Measurements from ENCODE around the gene SCFD2.
"Not testable (repeated sequence)": the region's sequence is repeated elsewhere in the genome, so short reads cannot be mapped to it uniquely, and the experiment has no call there.

SCFD2 gene

GRCh38 chr4:53365486-53366300, at the start of gene SCFD2:
Gene SCFD2, minus strand, starts transcription at chr4:53366061.
- Histone ChIP-seq H3K27me3 (replicated peaks; ENCODE audit: control insufficient read depth, insufficient read depth, low read length) (no peaks in the 10 kb centered on the region), H3K4me3 (replicated peaks; ENCODE audit: low read depth, low read length) (peak within 1 kb of the TSS; percentile 99), H3K36me3 (ENCODE audit: control insufficient read depth, insufficient read depth, low read length) (no peaks in the 10 kb centered on the region)
- peak; percentile 87 for DNase-seq (ENCODE audit: extremely low read depth, insufficient read length)
- TF ChIP-seq CTCF (IDR thresholded peaks at IDR 0.05; ENCODE audit: insufficient read depth, low read length, poor library complexity, severe bottlenecking) = no peak

GRCh38 chr4:53409479-53409878, 43.6 kb upstream of the SCFD2 start:
- not testable (repeated sequence) for H3K36me3 ChIP-seq (ENCODE audit: control insufficient read depth, insufficient read depth, low read length); H3K4me3 ChIP-seq (replicated peaks; ENCODE audit: low read depth, low read length); H3K27me3 ChIP-seq (replicated peaks; ENCODE audit: control insufficient read depth, insufficient read depth, low read length); DNase-seq (ENCODE audit: extremely low read depth, insufficient read length)

GRCh38 chr4:53380221-53380620, 14.4 kb upstream of the SCFD2 start:
- Histone ChIP-seq H3K27me3 (replicated peaks; ENCODE audit: control insufficient read depth, insufficient read depth, low read length) (no peaks in the 10 kb centered on the region), H3K36me3 (ENCODE audit: control insufficient read depth, insufficient read depth, low read length) (peaks cover 1% of the 10 kb centered on the region), H3K4me3 (replicated peaks; ENCODE audit: low read depth, low read length) (no peak overlapping the region)
- no peak for TF ChIP-seq CTCF (IDR thresholded peaks at IDR 0.05; ENCODE audit: insufficient read depth, low read length, poor library complexity, severe bottlenecking)
- no peak for DNase-seq (ENCODE audit: extremely low read depth, insufficient read length)

- no peak for DNase-seq (ENCODE audit: extremely low read depth, insufficient read length)
- Histone ChIP-seq H3K27me3 (replicated peaks; ENCODE audit: control insufficient read depth, insufficient read depth, low read length) (no peaks in the 10 kb centered on the region), H3K4me3 (replicated peaks; ENCODE audit: low read depth, low read length) (peak overlapping the region; percentile 87), H3K36me3 (ENCODE audit: control insufficient read depth, insufficient read depth, low read length) (no peaks in the 10 kb centered on the region)
- no peak for TF ChIP-seq CTCF (IDR thresholded peaks at IDR 0.05; ENCODE audit: insufficient read depth, low read length, poor library complexity, severe bottlenecking)
Observed at GRCh38 chr4:53378171-53378482, 12.3 kb upstream of the SCFD2 start.

- peak within 1 kb of the TSS; percentile 87 for H3K4me3 ChIP-seq (replicated peaks; ENCODE audit: low read depth, low read length)
- no peaks in the 10 kb centered on the region for H3K36me3 ChIP-seq (ENCODE audit: control insufficient read depth, insufficient read depth, low read length)
- no peak for TF ChIP-seq CTCF (IDR thresholded peaks at IDR 0.05; ENCODE audit: insufficient read depth, low read length, poor library complexity, severe bottlenecking)
- no peaks in the 10 kb centered on the region for H3K27me3 ChIP-seq (replicated peaks; ENCODE audit: control insufficient read depth, insufficient read depth, low read length)
- DNase-seq (ENCODE audit: extremely low read depth, insufficient read length) = peak; percentile 97
Observed at GRCh38 chr4:53377319-53378170, 11.7 kb upstream of the SCFD2 start, which contains the start of gene FIP1L1. Gene FIP1L1, plus strand, starts transcription at chr4:53377641. Its CDS starts 198 bp downstream, at chr4:53377839.

- Histone ChIP-seq H3K36me3 (ENCODE audit: control insufficient read depth, insufficient read depth, low read length) (no peaks in the 10 kb centered on the region), H3K4me3 (replicated peaks; ENCODE audit: low read depth, low read length) (peak overlapping the region; percentile 45), H3K27me3 (replicated peaks; ENCODE audit: control insufficient read depth, insufficient read depth, low read length) (no peaks in the 10 kb centered on the region)
- no peak for DNase-seq (ENCODE audit: extremely low read depth, insufficient read length)
- TF ChIP-seq CTCF (IDR thresholded peaks at IDR 0.05; ENCODE audit: insufficient read depth, low read length, poor library complexity, severe bottlenecking) = no peak
Observed at GRCh38 chr4:53376900-53377299, 11.0 kb upstream of the SCFD2 start.
